Measurements from ENCODE around the gene TLR5. TPM values are rescaled to one million over a fixed set of nuclear protein-coding genes. Genes with fewer than 3 reads are reported as not detected.
A peak's percentile ranks its signal among the peaks of the same experiment; 100 is the strongest.

TLR5 gene
- total RNA-seq, 2 experiments from 2014 or later: 0.11 to 0.38 TPM

GRCh38 chr1:223144431-223144830, 1.4 kb upstream of the TLR5 start:
- intact Hi-C loops (cut with micrococcal nuclease): no loop called here
- DNase-seq (no peak), ATAC-seq (no peak)
- no peak for TF ChIP-seq CTCF (IDR thresholded peaks at IDR 0.05)
- CTCF ChIA-PET: interaction anchor here (0.8 to 3.7 kb wide), 8 partner anchors 11 to 100 kb away, joined by 3 to 60 read pairs (median 4); no protein-coding TSS in a partner anchor
- H3K4me3 Mint-ChIP-seq: no peak overlapping the region
- H3K27ac Mint-ChIP-seq: no peak overlapping the region
- peaks cover 14% of the 10 kb centered on the region for H3K4me1 Mint-ChIP-seq (ENCODE audit: low read depth)
- H3K36me3 Mint-ChIP-seq (ENCODE audit: low read depth): no peaks in the 10 kb centered on the region
- POLR2A ChIA-PET: interaction anchor here (0.9 kb wide), 1 partner anchor 36 kb away, joined by 3 read pairs; no protein-coding TSS in a partner anchor
- peaks cover 5% of the 10 kb centered on the region for H3K9me3 Mint-ChIP-seq
- H3K27me3 Mint-ChIP-seq: no peaks in the 10 kb centered on the region

GRCh38 chr1:223143537-223144248, 645 bp upstream of the TLR5 start:
- DNase-seq (peak; percentile 58), ATAC-seq (peak; percentile 7)

GRCh38 chr1:223142269-223142668, 779 bp downstream of the TLR5 start:
- H3K27me3 Mint-ChIP-seq: no peaks in the 10 kb centered on the region
- H3K4me3 Mint-ChIP-seq: no peak overlapping the region
- no peak for TF ChIP-seq CTCF (IDR thresholded peaks at IDR 0.05)
- no peak overlapping the region for H3K27ac Mint-ChIP-seq
- ChIA-PET POLR2A (interaction anchor here (1.0 kb wide), 1 partner anchor 9 kb away, joined by 3 read pairs; no protein-coding TSS in a partner anchor), CTCF (interaction anchor here (0.6 to 3.7 kb wide), 3 partner anchors 9 to 103 kb away, joined by 3 to 60 read pairs (median 3); no protein-coding TSS in a partner anchor)
- DNase-seq: no peak
- intact Hi-C loops (cut with micrococcal nuclease): no loop called here
- peaks cover 1% of the 10 kb centered on the region for H3K9me3 Mint-ChIP-seq
- peaks cover 14% of the 10 kb centered on the region for H3K4me1 Mint-ChIP-seq (ENCODE audit: low read depth)
- no peaks in the 10 kb centered on the region for H3K36me3 Mint-ChIP-seq (ENCODE audit: low read depth)
- ATAC-seq: no peak

More at GRCh38 chr1:223143537-223144248, 645 bp upstream of the TLR5 start:
- no peaks in the 10 kb centered on the region for H3K36me3 Mint-ChIP-seq (ENCODE audit: low read depth)
- POLR2A ChIA-PET: interaction anchor here (0.7 kb wide), 1 partner anchor 10 kb away, joined by 3 read pairs; no protein-coding TSS in a partner anchor
- TF ChIP-seq CTCF (IDR thresholded peaks at IDR 0.05): no peak
- H3K27me3 Mint-ChIP-seq: no peaks in the 10 kb centered on the region
- H3K4me1 Mint-ChIP-seq (ENCODE audit: low read depth): peaks cover 14% of the 10 kb centered on the region
- intact Hi-C loops (cut with micrococcal nuclease): no loop called here
- peaks cover 5% of the 10 kb centered on the region for H3K9me3 Mint-ChIP-seq
- CTCF ChIA-PET: interaction anchor here (0.8 to 3.7 kb wide), 10 partner anchors 10 to 105 kb away, joined by 3 to 60 read pairs (median 4); no protein-coding TSS in a partner anchor
- peak overlapping the region; percentile 75 for H3K27ac Mint-ChIP-seq
- peak overlapping the region; percentile 68 for H3K4me3 Mint-ChIP-seq

GRCh38 chr1:223140611-223141405, 2.2 kb downstream of the TLR5 start:
- no peaks in the 10 kb centered on the region for H3K9me3 Mint-ChIP-seq
- no peak overlapping the region for H3K4me3 Mint-ChIP-seq
- no peak for TF ChIP-seq CTCF (IDR thresholded peaks at IDR 0.05)
- ChIA-PET CTCF (interaction anchor here (0.5 to 3.0 kb wide), 6 partner anchors 10 to 543 kb away, joined by 3 to 21 read pairs (median 4); no protein-coding TSS in a partner anchor), POLR2A (interaction anchor here (1.0 kb wide), 2 partner anchors 7 to 146 kb away, joined by 3 read pairs; no protein-coding TSS in a partner anchor)
- intact Hi-C loops (cut with micrococcal nuclease): no loop called here
- no peak overlapping the region for H3K27ac Mint-ChIP-seq
- peaks cover 14% of the 10 kb centered on the region for H3K4me1 Mint-ChIP-seq (ENCODE audit: low read depth)
- no peak for DNase-seq
- no peak for ATAC-seq
- H3K36me3 Mint-ChIP-seq (ENCODE audit: low read depth): no peaks in the 10 kb centered on the region
- H3K27me3 Mint-ChIP-seq: no peaks in the 10 kb centered on the region

Data from activated CD8-positive, alpha-beta T cell treated with anti-CD3 and anti-CD28 coated beads for 36 hours (primary cell).